Uterus (tissue), 4 donors: Measurements from ENCODE around the gene PRODH2. TPM values are rescaled to one million over a fixed set of nuclear protein-coding genes. Genes with fewer than 3 reads are reported as not detected.
"Not testable (repeated sequence)": the region's sequence is repeated elsewhere in the genome, so short reads cannot be mapped to it uniquely, and the experiment has no call there.

Source experiments
- DNase-seq, 2 donors: peaks; one replicate each; pipeline ENCODE4 v3.0.0-alpha.2; 2019 to 2020
- H3K27ac ChIP-seq, 2 donors: fragments of 200-600 bp; sonication (generic); 1 replicate in 1 of 2; 2 replicates in 1 of 2; pipeline ENCODE4 v1.5.1; 2016 to 2018
- H3K27me3 ChIP-seq, 2 donors: fragments of 200-600 bp; sonication (generic); one replicate each; pipeline ENCODE4 v1.5.1; 2018 to 2019; ENCODE audit warnings: control low read depth in 1 of 2
- H3K36me3 ChIP-seq, 2 donors: fragments of 200-600 bp; sonication (generic); one replicate each; pipeline ENCODE4 v1.5.1; 2019; ENCODE audit warnings: control low read depth in 1 of 2
- H3K4me1 ChIP-seq, 2 donors: fragments of 200-600 bp; sonication (generic); one replicate each; pipeline ENCODE4 v1.5.1; 2018 to 2019; ENCODE audit warnings: control low read depth in 1 of 2
- H3K4me3 ChIP-seq, 2 donors: fragments of 200-600 bp; sonication (generic); 1 replicate in 1 of 2; 2 replicates in 1 of 2; pipeline ENCODE4 v1.5.1; 2018 to 2019; ENCODE audit warnings: mild to moderate bottlenecking in 1 of 2
- H3K9me3 ChIP-seq, 2 donors: fragments of 200-600 bp; sonication (generic); one replicate each; pipeline ENCODE4 v1.5.1; 2019; ENCODE audit warnings: control low read depth in 1 of 2
- CTCF ChIP-seq, 4 experiments: fragments of 200-600 bp in 2 of 4; fragments of 450-650 bp in 2 of 4; sonication (generic) in 2 of 4; IDR thresholded peaks; one replicate each; pipeline ENCODE4 v1.5.1; 2016 to 2019; ENCODE audit warnings: antibody characterized with exemption in 4 of 4, mild to moderate bottlenecking in 2 of 4, moderate library complexity in 1 of 4
- POLR2A ChIP-seq, 2 donors: fragments of 450-650 bp; IDR thresholded peaks; one replicate each; pipeline ENCODE4 v1.6.1; 2016; ENCODE audit warnings: antibody characterized with exemption in 2 of 2, mild to moderate bottlenecking in 1 of 2, moderate library complexity in 1 of 2
- intact Hi-C: fragments of 100-400 bp; cut with DNase I; formaldehyde crosslinking; loops from one replicate; pipeline ENCODE4 v1.15.1; 2023; ENCODE audit warnings: low total_unique reads
- total RNA-seq, 4 donors: library from RNA; depleted of rRNA in 3 of 4; stranded (reverse); fragments of >200 nt in 3 of 4; gene quantifications; one replicate each; pipeline versions ENCODE4 v1.1.0 to v1.2.4, GENCODE V29; 2014 to 2023
- donor health status: DM: yes; HTN: yes; CAD: no.

The PRODH2 gene
- total RNA-seq, 4 donors from 2014 or later, result not detected

GRCh38 chr19:35843676-35844481, 31.2 kb upstream of the PRODH2 start:
- Histone ChIP-seq H3K4me1 (peaks cover 0 to 11% of the 10 kb centered on the region in 2 donors), H3K9me3 (peaks cover 0 to 4% of the 10 kb centered on the region in 2 donors), H3K27ac (no peak overlapping the region), H3K36me3 (no peaks in the 10 kb centered on the region), H3K27me3 (peaks cover 16 to 26% of the 10 kb centered on the region in 2 donors), H3K4me3 (no peak overlapping the region)
- intact Hi-C loops, result no loop called here
- no peak for DNase-seq
- TF ChIP-seq POLR2A (IDR thresholded peaks at IDR 0.05) (no peak), CTCF (IDR thresholded peaks at IDR 0.05) (no peak)

- Histone ChIP-seq H3K4me1 (peaks cover 0 to 11% of the 10 kb centered on the region in 2 donors), H3K36me3 (no peaks in the 10 kb centered on the region), H3K4me3 (no peak overlapping the region), H3K27ac (no peak overlapping the region), H3K9me3 (peaks cover 0 to 4% of the 10 kb centered on the region in 2 donors), H3K27me3 (peaks cover 16 to 26% of the 10 kb centered on the region in 2 donors)
- intact Hi-C loops, result no loop called here
- TF ChIP-seq POLR2A (IDR thresholded peaks at IDR 0.05) (no peak), CTCF (IDR thresholded peaks at IDR 0.05) (no peak)
- DNase-seq, result no peak
These were observed 30.1 kb upstream of the PRODH2 start for GRCh38 chr19:35842666-35843272.

GRCh38 chr19:35841961-35842595, 29.4 kb upstream of the PRODH2 start:
- H3K9me3 ChIP-seq, result peaks cover 0 to 4% of the 10 kb centered on the region in 2 donors
- TF ChIP-seq POLR2A (IDR thresholded peaks at IDR 0.05), result no peak
- no peak for TF ChIP-seq CTCF (IDR thresholded peaks at IDR 0.05)
- H3K36me3 ChIP-seq, result no peaks in the 10 kb centered on the region
- no peak overlapping the region for H3K4me3 ChIP-seq
- peaks cover 0 to 11% of the 10 kb centered on the region in 2 donors for H3K4me1 ChIP-seq
- intact Hi-C loops, result no loop called here
- no peak overlapping the region for H3K27ac ChIP-seq
- no peak for DNase-seq
- H3K27me3 ChIP-seq, result peaks cover 16 to 26% of the 10 kb centered on the region in 2 donors

- DNase-seq, H3K36me3 ChIP-seq, H3K27me3 ChIP-seq, H3K9me3 ChIP-seq, H3K4me3 ChIP-seq, intact Hi-C loops, H3K27ac ChIP-seq, H3K4me1 ChIP-seq: not testable (repeated sequence)
These were observed 23.5 kb upstream of the PRODH2 start for GRCh38 chr19:35836096-35836495.

GRCh38 chr19:35833972-35834371, 21.3 kb upstream of the PRODH2 start:
- intact Hi-C loops, result no loop called here
- Histone ChIP-seq H3K9me3 (no peaks in the 10 kb centered on the region), H3K27ac (no peak overlapping the region), H3K4me1 (no peaks in the 10 kb centered on the region), H3K27me3 (no peaks in the 10 kb centered on the region), H3K4me3 (no peak overlapping the region), H3K36me3 (no peaks in the 10 kb centered on the region)
- DNase-seq, result no peak
- TF ChIP-seq CTCF (IDR thresholded peaks at IDR 0.05) (no peak), POLR2A (IDR thresholded peaks at IDR 0.05) (no peak)
